Lower leg skin (tissue), 3 donors: Measurements from ENCODE around the gene MTHFSD.

Source experiments
- POLR2A ChIP-seq, 2 donors: fragments of 450-650 bp; IDR thresholded peaks; one replicate each; pipeline ENCODE4 v1.6.1; 2016 to 2017; ENCODE audit warnings: antibody characterized with exemption in 2 of 2, mild to moderate bottlenecking in 1 of 2, moderate library complexity in 1 of 2
- TF ChIP-seq, protein P1 (sequence below), 3 donors: fragments of 450-650 bp; IDR thresholded peaks; one replicate each; pipeline ENCODE4 v1.5.1; 2016; ENCODE audit warnings: antibody characterized with exemption in 3 of 3, mild to moderate bottlenecking in 3 of 3, moderate library complexity in 2 of 3

GRCh38 chr16:86566966-86567700, 12.1 kb upstream of the MTHFSD start:
- TF ChIP-seq, protein P1, sequence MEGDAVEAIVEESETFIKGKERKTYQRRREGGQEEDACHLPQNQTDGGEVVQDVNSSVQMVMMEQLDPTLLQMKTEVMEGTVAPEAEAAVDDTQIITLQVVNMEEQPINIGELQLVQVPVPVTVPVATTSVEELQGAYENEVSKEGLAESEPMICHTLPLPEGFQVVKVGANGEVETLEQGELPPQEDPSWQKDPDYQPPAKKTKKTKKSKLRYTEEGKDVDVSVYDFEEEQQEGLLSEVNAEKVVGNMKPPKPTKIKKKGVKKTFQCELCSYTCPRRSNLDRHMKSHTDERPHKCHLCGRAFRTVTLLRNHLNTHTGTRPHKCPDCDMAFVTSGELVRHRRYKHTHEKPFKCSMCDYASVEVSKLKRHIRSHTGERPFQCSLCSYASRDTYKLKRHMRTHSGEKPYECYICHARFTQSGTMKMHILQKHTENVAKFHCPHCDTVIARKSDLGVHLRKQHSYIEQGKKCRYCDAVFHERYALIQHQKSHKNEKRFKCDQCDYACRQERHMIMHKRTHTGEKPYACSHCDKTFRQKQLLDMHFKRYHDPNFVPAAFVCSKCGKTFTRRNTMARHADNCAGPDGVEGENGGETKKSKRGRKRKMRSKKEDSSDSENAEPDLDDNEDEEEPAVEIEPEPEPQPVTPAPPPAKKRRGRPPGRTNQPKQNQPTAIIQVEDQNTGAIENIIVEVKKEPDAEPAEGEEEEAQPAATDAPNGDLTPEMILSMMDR (IDR thresholded peaks at IDR 0.05), result no peak
- no peak for TF ChIP-seq POLR2A (IDR thresholded peaks at IDR 0.05)
